ENCODE data around the gene PITPNB. TPM values are rescaled to one million over a fixed set of nuclear protein-coding genes. Genes with fewer than 3 reads are reported as not detected.
A peak's percentile ranks its signal among the peaks of the same experiment; 100 is the strongest.

Gene PITPNB
- total RNA-seq, 1 donor from 2014 or later: 61.9 TPM

DNA sequence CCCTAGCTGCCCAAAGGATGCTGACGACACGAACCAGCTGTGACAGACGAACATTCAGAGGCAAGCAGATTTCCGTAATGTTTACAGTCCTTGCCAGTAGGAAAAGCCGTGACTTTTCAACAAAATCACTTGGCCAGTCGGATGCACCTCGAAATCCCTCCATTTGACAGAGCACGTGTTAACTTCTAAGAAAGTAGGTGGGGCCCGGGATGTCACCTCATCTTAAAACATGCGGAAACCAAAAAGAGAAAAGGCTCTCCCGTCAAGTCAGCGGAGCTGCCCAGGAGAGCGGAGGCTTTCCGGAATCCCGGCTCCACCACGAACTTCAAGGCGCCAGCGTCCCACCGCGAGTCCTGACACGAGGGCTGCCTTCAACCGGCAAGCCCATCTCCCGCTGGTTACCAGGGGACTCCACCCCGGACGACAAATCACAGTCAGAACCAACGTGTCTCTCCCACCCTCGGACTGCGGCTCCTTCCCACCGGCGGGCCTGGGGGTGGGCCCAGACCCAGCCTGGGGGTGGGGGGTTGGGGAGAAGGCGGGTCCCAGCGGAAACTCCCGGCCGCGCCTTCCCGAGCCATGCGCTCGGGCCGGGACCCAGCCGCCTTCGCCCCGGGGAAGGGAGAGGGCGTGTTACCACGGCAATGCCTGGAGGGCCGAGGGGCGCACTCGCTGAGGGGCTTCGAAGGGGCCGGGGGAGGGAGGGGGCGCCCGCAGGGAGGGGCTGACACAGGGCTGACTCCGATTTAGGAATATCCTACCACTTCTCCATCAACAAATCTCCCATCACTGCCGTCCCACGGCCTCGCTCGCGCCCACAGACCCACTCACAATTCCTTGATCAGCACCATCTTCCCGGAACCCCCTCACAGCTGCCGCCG, 475 bp downstream of the PITPNB start:
- peak; percentile 61 for ATAC-seq

- ATAC-seq: no peak
These were observed 3.1 kb downstream of the PITPNB start for GRCh38 chr22:27915986-27916385.

GRCh38 chr22:27913162-27913741, 5.8 kb downstream of the PITPNB start:
- ATAC-seq: no peak

DNA sequence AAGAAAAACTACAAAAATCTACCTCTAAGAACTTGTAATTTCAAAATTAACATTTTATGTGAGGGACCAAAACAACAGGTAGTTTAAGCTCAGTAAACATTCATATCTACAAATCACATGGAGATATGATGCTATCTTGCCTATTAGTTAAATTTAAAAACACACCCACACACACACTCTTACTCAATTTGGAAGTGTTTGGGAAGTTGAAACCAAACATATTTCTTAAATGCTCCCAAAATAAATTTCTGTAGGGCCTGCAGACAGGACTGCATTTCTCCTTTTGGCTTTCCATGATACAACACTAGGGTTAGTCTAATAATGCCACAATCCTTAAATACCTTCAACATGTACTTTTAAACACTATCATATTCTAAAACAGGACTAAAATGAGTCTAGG, 7.0 kb downstream of the PITPNB start:
- no peak for ATAC-seq

- no peak for ATAC-seq
These were observed 7.7 kb downstream of the PITPNB start for GRCh38 chr22:27911330-27911729.

- no peak for ATAC-seq
These were observed 12.8 kb downstream of the PITPNB start for GRCh38 chr22:27906241-27906640.

DNA sequence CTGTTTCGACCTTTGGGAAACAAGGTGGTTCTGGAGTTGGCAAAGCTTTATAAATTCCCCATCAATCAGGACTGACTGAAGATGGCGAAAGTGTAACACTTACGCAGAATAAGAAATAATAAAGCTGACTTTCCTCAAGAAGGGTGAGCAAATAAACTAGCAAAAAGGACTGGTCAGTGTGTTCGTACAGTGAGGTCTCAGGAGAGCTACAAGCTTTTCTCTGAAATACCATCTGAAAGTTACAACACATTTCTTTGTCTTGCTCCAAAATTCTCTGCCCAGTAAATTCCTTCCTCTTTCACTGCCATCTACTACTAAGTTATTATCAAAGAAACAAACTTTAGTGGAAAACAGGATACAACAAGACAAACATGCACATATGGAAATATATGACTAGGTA, 13.4 kb downstream of the PITPNB start:
- ATAC-seq: no peak

DNA sequence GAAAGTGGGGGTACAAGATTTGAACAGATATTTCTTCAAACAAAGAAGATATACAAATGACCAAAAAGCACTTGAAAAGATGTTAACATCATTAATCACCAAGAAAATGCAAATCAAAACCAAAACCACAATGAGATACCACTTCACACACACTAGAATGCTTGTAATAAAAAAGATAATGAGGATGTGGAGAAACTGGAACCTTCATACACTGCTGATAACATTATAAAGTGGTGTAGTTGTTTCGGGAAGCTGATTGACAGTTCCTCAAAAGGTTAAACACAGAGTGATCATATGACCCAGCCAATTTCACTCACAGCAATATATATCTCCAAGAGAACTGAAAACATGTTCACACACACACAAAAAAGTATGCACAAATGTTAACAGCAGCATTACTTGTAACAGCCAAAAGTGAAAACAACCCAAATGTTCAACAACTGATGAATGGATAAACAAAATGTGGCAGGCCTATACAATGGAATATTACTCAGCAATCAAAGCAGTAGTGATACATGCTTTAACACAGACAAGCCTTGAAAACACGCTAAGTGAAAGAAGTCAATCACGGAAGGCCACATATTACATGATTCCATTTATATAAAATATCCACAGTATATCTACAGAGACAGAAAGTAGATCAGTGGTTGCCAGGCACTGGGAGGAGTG, 15.1 kb downstream of the PITPNB start:
- ATAC-seq: no peak

DNA sequence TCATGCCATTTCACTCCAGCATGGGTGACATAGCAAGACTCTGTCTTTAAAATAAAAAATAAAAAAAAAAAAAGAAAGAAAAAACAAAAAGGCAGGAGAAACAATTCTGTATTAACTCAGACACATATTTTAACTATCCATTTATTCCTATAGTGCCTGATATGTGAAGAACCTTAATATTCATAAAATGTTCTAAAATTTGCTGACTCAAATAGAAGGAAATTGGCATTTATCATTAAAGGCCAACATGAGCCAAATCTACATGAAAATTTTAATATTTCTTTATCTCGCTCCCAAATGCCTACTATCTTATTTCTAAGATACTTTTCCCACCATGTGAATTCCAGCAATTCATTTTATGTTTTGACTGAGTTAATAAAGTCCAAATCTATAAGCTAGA, 18.9 kb downstream of the PITPNB start:
- no peak for ATAC-seq

DNA sequence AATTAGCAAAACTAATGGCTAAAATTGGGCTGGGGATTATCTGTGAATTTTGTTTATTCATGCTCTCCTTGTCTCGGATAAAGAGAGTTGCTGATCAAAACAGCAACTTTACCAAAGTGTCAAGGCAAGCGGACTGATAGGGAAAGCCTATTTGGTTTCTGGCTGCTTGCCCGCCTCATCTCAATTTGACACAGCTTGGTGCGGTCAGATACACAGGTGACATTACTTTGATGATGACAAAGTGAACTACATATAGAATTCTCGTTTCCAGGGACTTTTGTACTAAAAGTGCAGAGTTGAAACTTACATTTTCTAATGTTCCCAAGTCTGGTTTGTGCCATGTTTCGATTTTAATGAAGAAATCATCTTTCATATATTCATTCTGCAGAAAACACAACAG, 22.8 kb downstream of the PITPNB start:
- no peak for ATAC-seq

DNA sequence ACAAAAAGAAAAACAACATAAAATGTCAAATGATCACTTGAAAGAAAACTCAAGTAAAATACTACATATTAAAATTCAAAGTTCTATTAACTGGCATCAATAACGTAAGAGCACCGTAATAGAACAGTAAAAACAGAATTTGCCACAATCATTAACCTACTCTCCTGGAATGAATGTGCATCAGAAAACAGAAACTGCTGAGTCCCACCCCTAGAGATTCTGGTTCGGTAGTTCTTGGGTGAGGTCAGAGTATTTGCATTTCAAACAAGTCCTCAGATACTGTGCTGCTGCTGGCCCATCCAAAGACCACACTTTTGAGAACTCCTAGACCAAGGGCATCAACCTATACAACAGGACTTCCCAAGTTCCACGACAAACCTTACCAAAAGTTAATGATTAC, 23.5 kb downstream of the PITPNB start:
- ATAC-seq: no peak

DNA sequence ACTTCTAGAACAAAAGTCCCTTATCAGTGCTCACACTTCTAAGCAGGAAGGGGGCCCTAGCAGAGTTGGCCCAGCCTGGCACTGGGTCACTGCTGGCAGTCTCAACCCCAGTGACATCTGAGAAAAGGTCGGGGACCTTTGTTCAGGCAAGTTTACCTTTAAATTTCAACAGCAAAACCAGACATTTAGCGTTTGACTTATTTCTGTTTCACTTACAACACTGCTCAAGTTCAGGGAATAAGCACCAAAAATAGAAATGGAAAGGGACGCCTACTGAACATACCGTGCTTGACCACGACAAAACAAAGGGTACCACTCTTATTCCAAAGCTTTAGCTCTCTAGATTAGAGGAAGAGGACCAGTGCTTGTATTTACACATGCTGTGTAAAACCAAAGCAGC, 26.2 kb downstream of the PITPNB start:
- ATAC-seq: no peak

DNA sequence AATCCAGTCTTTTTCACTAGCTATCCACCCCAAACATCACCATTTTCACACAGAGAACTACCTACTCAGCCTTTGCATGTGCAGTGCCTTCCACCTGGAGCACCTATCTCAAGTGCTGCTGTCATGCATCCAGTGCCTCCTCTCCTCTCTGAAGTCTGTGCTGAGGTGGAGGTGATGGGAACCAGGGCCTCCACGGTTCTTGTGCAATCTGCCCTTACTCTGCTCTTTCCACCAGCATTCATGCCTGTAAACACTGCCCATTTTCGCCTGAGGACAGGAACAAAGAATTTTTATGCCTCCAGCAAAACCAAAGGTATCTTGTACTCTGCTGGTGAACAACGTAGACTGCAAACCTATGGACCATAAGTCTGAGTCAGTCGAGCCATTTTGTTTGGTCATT, 27.0 kb downstream of the PITPNB start:
- ATAC-seq: no peak

DNA sequence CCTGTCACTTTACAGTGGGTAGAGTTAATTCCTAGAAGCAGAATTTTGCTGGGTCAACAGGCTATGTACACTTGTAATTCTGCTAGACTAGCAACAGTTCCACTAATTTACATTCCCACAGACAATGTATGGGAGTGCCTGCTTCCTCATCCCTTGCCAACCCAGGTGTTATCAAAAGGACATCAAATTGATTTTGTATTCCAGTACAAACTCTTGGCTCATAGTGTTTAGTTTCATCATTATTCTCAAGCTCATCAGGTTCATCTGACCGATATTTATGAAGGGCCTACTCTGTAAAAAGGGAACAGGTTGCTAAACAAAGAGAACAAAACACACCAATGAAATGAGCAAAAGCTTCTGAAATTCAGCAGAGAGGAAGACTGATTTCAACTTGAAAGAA, 30.7 kb downstream of the PITPNB start:
- no peak for ATAC-seq

DNA sequence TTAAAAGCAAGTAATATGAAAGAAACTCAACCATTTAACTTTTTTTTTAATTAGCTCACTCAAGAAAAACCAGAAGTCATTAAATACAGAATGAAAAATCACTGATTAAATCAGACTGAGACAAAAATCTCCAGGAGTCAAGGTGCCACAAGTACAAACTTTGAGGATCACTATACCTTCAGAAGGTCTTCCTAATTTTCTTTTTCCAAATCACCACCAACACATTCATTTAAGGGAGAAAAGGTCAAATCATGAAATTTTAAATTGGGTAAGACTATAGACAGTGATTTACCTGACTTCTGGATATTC, 32.3 kb downstream of the PITPNB start:
- ATAC-seq: no peak

DNA sequence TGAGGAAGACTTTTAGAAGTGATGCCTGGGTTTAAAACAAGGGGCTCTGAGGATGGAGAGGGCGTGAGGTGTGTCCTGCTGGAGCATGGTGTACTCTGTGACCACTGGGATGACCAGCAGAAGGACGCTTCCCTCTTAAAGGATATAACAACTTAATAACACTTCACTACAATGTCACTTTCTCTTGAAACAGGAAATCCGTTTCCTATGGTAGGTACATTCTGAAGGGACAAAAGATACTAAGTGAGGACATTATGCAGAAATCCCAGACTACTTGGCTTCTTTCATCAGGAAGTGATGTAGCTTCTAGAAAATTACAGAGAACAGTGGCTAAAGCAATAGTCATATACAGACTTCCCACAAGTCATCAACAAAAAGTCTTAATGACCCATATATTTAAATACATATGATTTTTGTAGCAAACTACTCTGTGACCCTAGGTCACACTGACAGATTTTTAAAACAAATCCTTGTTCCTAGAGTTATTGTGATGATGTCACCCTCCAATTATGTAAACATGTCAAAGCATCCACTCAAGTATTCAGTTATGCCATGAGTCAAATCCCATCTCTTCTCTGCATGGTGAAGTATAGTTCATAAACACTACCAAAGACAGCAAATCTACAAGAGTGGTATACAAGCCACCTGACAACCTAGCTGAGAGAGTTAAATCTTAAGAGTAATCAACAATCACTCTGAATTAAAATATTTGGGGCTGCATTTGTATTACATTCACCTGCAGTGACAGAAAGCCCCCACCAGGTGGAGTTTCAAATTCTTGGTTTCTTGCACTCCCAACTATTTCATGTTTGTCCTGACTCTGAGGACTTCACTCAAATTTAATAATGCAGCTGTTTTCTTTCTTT, 32.8 kb downstream of the PITPNB start:
- peak; percentile 36 for ATAC-seq

DNA sequence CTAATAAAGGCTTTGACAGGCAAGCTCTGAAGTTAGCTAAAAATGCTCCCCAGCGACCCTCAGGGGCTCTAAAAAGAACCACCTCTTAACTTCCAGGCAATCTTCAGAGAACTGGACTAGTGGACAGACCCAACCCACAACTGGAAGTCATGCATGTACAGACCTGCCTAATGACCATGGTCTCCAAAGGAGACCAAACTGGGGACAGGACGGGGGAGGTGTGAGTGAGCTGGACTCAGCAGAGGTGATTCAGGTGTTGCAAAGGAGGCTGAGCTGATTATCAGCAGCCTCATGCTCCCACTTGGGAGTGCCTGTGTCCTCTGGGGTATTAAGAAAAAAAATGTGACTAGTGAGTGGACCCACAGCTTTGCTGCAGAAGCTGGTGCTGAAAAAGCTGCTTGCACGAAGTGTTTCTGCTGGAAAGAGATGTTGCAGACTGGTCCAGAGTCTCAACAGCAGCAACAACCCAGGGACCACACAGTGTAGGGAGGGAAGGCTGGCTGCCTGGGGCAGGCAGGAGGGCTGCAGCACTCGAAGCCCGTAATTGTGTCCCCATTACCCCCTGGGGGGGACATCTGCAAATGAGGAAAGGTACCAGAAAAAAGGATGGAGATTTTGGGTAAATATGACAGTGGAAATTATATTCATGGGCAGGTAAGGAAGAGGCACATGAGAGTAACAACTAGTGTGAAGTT, 35.3 kb downstream of the PITPNB start:
- ATAC-seq: no peak

DNA sequence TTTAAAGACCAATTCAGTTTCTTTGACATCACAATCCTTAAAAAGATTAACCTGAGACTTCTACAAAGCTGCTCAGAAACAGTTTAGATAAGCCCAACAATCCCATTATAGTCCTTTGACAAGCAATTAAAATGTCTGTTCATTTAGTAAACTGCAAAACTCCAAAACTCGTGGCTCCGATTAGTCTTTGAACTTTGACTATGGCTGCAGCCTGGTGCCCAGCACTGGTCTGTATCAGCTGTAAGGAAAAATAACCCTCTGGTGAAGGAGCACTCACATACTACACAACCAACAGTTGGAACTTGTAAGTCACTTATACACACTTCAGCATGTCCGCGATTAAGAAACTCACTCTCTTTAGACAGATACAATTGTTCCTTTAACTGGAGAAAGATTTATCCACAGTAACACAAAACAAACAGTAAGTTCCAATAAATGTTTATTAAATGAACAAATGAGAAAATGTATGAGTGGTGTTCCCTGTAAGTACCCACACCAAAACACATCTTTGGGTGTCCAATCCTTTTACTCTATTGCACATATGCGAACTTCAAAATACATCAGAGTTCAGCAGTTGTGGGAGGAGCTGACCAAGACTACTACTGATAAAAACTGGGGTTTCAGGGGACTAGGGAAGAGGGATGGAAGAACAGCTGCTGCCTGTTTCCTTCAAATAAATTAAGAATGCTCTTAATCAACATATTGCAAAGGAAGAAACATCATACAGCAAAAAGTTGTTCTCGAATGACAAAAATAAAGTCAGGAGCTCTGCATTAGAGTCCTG, 36.4 kb downstream of the PITPNB start:
- ATAC-seq: no peak

DNA sequence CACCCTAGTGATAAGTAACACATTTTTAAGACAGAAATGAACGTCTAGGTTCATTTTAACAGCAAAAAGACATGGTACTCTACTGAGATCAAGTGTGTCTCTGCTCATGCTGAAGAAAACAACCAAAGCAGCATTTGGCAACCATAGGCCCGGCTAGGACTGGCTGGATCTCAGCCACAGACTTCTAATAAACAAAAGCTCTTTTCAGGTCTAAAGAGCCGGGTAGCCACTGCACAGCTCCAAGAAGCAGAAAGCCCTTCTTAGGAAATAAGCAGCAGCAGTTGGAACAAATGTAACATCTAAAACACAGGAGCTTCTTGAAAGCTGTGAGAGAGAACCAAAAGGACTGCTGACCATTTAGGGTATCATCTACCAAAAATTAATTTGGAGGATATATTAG, 37.6 kb downstream of the PITPNB start:
- ATAC-seq: no peak

DNA sequence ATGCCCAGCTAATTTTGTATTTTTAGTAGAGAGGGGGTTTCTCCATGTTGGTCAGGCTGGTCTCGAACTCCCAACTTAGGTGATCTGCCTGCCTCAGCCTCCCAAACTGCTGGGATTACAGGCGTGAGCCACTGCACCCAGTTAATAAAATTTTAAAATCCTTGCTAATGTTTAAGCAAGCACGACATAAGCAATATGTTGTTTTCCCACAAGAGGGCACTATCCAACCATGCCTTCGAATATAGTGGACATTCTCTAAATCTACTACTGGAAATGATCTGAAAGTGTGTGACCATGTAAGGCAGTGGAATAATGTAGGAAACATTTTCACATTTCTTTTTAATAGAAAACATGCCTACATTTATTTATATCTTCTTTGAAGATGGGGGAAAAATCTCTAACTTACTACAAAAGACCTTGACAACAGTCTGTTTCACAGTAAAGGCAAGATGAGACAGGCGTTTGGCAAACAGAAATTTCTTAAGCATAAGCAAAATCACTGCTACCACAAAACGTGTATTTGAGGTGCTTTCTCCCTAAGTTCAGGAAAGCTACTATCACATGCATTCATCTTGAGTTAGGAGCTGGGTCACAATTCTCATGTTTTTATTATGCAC, 38.2 kb downstream of the PITPNB start:
- ATAC-seq: peak; percentile 64

DNA sequence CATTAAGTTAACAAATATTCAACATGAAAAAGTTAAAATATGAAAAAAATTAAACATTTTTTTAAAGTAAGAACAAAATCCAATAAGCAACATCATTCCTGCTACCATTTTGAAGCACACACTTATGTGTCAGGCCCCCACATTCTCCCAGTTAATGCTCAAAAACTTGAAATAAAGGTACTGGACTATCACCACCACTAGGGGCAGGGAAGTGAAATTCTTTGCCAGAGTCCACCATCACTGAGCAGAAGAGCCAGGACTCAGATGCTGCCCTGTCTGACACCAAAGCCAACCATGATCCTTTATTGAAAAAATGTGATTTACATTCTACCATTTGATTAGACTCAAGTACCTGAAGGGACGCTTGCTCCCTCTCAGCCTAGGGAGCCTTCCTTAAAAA, 39.1 kb downstream of the PITPNB start:
- ATAC-seq: peak; percentile 52

All from esophagus mucosa (tissue), 1 donor.